NT2/D1 (cell line): ENCODE measurements around the gene DDX5.

Experiments
- DNase-seq: peaks from one replicate; pipeline ENCODE4 v3.0.0-alpha.2; 2011; ENCODE audit warnings: low read depth, low spot score
- H3K27me3 ChIP-seq: 2 replicates; pipeline ENCODE4 v1.6.0; 2011; ENCODE audit warnings: mild to moderate bottlenecking; ENCODE audit not compliant: insufficient read length, insufficient read depth
- H3K36me3 ChIP-seq: 2 replicates; pipeline ENCODE4 v1.6.1; 2011; ENCODE audit warnings: mild to moderate bottlenecking, low read length, mixed read lengths; ENCODE audit not compliant: insufficient read depth, insufficient read length
- H3K4me1 ChIP-seq: 2 replicates; pipeline ENCODE4 v1.5.1; 2011; ENCODE audit not compliant: insufficient read depth, insufficient read length
- H3K4me3 ChIP-seq: 2 replicates; pipeline ENCODE4 v1.5.1; 2011; ENCODE audit warnings: low read depth; ENCODE audit not compliant: insufficient read length
- H3K9ac ChIP-seq: 2 replicates; pipeline ENCODE4 v1.6.0; 2011; ENCODE audit warnings: low read depth; ENCODE audit not compliant: insufficient read length
- H3K9me3 ChIP-seq: 2 replicates; pipeline ENCODE4 v1.5.1; 2011; ENCODE audit warnings: mild to moderate bottlenecking, low read length; ENCODE audit not compliant: insufficient read depth
- SUZ12 ChIP-seq: IDR thresholded peaks from 2 replicates; pipeline ENCODE4 v1.6.1; 2011; ENCODE audit not compliant: insufficient read length, insufficient read depth; ENCODE audit errors: extremely low read depth
- YY1 ChIP-seq: IDR thresholded peaks from 2 replicates; pipeline ENCODE4 v1.6.1; 2011; ENCODE audit not compliant: insufficient read length, insufficient read depth
- ZNF274 ChIP-seq: IDR thresholded peaks from 2 replicates; pipeline ENCODE4 v1.6.1; 2011; ENCODE audit warnings: mild to moderate bottlenecking, low read depth, low read length

Gene DDX5

DNA sequence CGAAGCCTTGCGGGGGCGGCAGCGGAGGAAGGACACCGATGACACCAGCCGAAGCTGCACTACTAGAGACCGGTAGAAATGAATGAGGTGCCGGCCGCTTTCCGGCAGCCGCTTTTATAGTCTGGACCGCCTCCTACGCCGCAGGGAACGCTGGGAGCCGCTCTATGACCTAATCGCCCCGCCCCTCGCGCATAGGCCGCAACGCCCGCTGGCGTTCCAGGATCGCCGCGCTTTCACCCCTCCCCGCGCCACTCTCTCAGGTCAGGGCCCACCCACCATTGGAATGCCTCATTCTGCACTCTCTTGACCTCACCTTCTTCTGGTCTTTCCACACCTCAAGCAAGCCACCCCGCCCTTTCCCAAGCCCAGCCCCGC lies at the start of gene DDX5:
TSS of gene DDX5 (minus strand) at position 89 of the 375 bp plus-strand sequence. CDS start 170 bp downstream, outside the sequence.
- peak; percentile 87 for DNase-seq
- H3K4me3 ChIP-seq, result peak within 1 kb of the TSS; percentile 94
- no peak for TF ChIP-seq SUZ12
- TF ChIP-seq YY1, result no peak
- no peak for TF ChIP-seq ZNF274
- no peaks in the 10 kb centered on the region for H3K27me3 ChIP-seq
- H3K36me3 ChIP-seq, result peaks cover 75% of the 10 kb centered on the region
- H3K9me3 ChIP-seq, result no peaks in the 10 kb centered on the region
- no peaks in the 10 kb centered on the region for H3K4me1 ChIP-seq
- H3K9ac ChIP-seq, result peak within 1 kb of the TSS; percentile 98

DNA sequence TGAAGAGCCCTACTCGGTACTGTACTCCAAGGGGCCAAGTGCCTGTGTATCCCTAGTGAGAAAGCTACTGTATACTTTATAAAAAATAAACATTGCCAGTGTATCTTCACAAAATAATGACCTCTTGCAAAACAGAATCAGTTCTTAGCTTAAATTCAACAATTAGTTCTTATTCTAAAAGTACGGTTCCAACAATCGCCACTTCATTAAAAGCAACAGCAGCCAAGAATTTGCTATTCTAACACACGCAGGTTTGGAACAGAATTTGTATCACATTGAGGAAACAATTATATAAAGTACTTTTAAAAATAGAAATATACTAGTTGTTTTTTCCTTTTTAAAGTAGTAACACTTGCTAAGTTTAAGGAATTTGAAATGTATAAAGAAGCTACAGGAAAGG lies 49.2 kb upstream of the DDX5 start:
- no peaks in the 10 kb centered on the region for H3K9me3 ChIP-seq
- H3K36me3 ChIP-seq, result peaks cover 55% of the 10 kb centered on the region
- H3K4me3 ChIP-seq, result no peak overlapping the region
- no peak overlapping the region for H3K9ac ChIP-seq
- no peak for TF ChIP-seq ZNF274
- no peak for TF ChIP-seq YY1
- no peak for TF ChIP-seq SUZ12
- H3K27me3 ChIP-seq, result no peaks in the 10 kb centered on the region
- no peak for DNase-seq
- H3K4me1 ChIP-seq, result no peaks in the 10 kb centered on the region

GRCh38 chr17:64554028-64554637 lies 48.0 kb upstream of the DDX5 start:
- H3K4me3 ChIP-seq, result no peak overlapping the region
- peaks cover 55% of the 10 kb centered on the region for H3K36me3 ChIP-seq
- no peak for TF ChIP-seq SUZ12
- no peaks in the 10 kb centered on the region for H3K9me3 ChIP-seq
- no peaks in the 10 kb centered on the region for H3K27me3 ChIP-seq
- no peak overlapping the region for H3K9ac ChIP-seq
- no peak for DNase-seq
- no peaks in the 10 kb centered on the region for H3K4me1 ChIP-seq

- TF ChIP-seq SUZ12 (no peak), YY1 (no peak), ZNF274 (no peak)
- H3K4me3 ChIP-seq, result no peak overlapping the region
- peaks cover 50% of the 10 kb centered on the region for H3K36me3 ChIP-seq
These were observed 45.4 kb upstream of the DDX5 start for GRCh38 chr17:64551461-64551860.

GRCh38 chr17:64547319-64547718 lies 41.2 kb upstream of the DDX5 start:
- Histone ChIP-seq H3K4me1 (no peaks in the 10 kb centered on the region), H3K9me3 (no peaks in the 10 kb centered on the region), H3K27me3 (no peaks in the 10 kb centered on the region), H3K4me3 (no peak overlapping the region), H3K36me3 (peaks cover 40% of the 10 kb centered on the region), H3K9ac (no peak overlapping the region)
- DNase-seq, result no peak
- TF ChIP-seq ZNF274, result no peak
- TF ChIP-seq YY1, result no peak
- TF ChIP-seq SUZ12, result no peak

More at GRCh38 chr17:64551461-64551860, 45.4 kb upstream of the DDX5 start:
- H3K9ac ChIP-seq, result no peak overlapping the region
- H3K9me3 ChIP-seq, result no peaks in the 10 kb centered on the region
- no peaks in the 10 kb centered on the region for H3K4me1 ChIP-seq
- no peaks in the 10 kb centered on the region for H3K27me3 ChIP-seq
- DNase-seq, result no peak

DNA sequence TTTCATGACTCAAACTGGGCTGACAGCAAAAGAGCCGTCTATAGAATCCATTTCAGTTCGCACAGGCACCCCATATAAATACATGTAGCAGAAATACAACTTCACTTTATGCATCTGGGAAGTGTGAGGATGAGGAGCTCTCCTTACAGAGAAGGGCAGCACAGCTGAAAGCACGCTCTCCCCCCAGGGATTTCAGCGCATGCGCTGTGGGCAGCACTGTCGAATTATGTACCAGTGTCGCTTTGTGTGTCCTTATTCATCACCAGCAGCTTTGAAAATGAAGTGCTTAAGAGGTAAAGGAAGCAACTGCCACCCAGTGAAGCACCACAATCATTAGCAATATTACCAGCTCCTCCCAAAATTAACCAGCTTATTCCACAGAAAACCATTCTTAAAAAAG lies 40.6 kb upstream of the DDX5 start:
- H3K9me3 ChIP-seq, result no peaks in the 10 kb centered on the region
- TF ChIP-seq SUZ12 (no peak), ZNF274 (no peak), YY1 (no peak)

DNA sequence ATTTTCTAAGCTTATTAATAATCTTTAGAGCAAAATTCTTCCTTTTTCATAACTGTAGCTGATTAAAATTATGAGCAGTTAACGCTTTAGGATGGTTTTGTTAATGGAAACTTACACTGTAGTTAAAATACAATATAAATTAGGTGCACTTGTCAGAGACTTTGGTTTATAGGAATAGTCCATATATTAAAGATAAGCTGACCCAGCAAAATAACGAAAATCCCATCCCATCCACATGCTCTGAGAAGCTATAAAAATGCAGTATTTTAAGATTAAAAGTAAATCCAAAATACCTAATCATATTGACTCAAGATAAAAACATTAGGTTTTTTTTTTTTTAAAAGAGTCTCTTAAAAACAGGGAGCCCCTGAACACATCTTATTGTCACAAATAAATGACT lies 38.7 kb upstream of the DDX5 start:
- no peaks in the 10 kb centered on the region for H3K9me3 ChIP-seq
- H3K27me3 ChIP-seq, result no peaks in the 10 kb centered on the region
- H3K36me3 ChIP-seq, result peaks cover 51% of the 10 kb centered on the region
- no peak overlapping the region for H3K9ac ChIP-seq
- TF ChIP-seq SUZ12 (no peak), YY1 (no peak), ZNF274 (no peak)
- no peaks in the 10 kb centered on the region for H3K4me1 ChIP-seq
- no peak overlapping the region for H3K4me3 ChIP-seq
- no peak for DNase-seq

More for the DNA sequence above, 40.6 kb upstream of the DDX5 start:
- no peak overlapping the region for H3K9ac ChIP-seq
- no peak overlapping the region for H3K4me3 ChIP-seq
- H3K36me3 ChIP-seq, result peaks cover 44% of the 10 kb centered on the region
- DNase-seq, result no peak
- no peaks in the 10 kb centered on the region for H3K27me3 ChIP-seq
- no peaks in the 10 kb centered on the region for H3K4me1 ChIP-seq
